H9 (cell line): ENCODE results near the gene TIMM8A. TPM values are rescaled to one million over a fixed set of nuclear protein-coding genes. Genes with fewer than 3 reads are reported as not detected.

ENCODE experiments used
- DNase-seq: peaks from one replicate; pipeline ENCODE4 v3.0.0-alpha.2; 2017
- H2AFZ ChIP-seq: one replicate; pipeline ENCODE4 v1.6.1; 2013; ENCODE audit warnings: mild to moderate bottlenecking, low read length, control low read depth, moderate library complexity
- H2AK5ac ChIP-seq: 2 replicates; pipeline ENCODE4 v1.6.1; 2013; ENCODE audit warnings: low read length, control low read depth, mixed read lengths; ENCODE audit not compliant: insufficient read length
- H2BK120ac ChIP-seq: one replicate; pipeline ENCODE4 v1.6.1; 2013; ENCODE audit warnings: low read depth, mild to moderate bottlenecking, low read length, control low read depth, inconsistent platforms; ENCODE audit not compliant: poor library complexity, severe bottlenecking
- H2BK12ac ChIP-seq: 2 replicates; pipeline ENCODE4 v1.6.1; 2013; ENCODE audit warnings: low read length, control low read depth, mixed read lengths, low read depth; ENCODE audit not compliant: insufficient read length
- H2BK15ac ChIP-seq: 2 replicates; pipeline ENCODE4 v1.6.1; 2013; ENCODE audit warnings: low read depth, low read length, control low read depth
- H2BK20ac ChIP-seq: one replicate; pipeline ENCODE4 v1.6.1; 2013; ENCODE audit warnings: low read depth, mild to moderate bottlenecking, low read length, control low read depth, inconsistent platforms; ENCODE audit not compliant: poor library complexity, severe bottlenecking
- H2BK5ac ChIP-seq: 2 replicates; pipeline ENCODE4 v1.6.1; 2013; ENCODE audit warnings: low read length, control low read depth, mixed read lengths; ENCODE audit not compliant: insufficient read length
- H3K14ac ChIP-seq: 2 replicates; pipeline ENCODE4 v1.6.1; 2013; ENCODE audit warnings: low read length, control low read depth; ENCODE audit not compliant: insufficient read depth
- H3K18ac ChIP-seq: 2 replicates; pipeline ENCODE4 v1.6.1; 2013; ENCODE audit warnings: low read depth, mild to moderate bottlenecking, mixed read lengths, low read length, control low read depth; ENCODE audit not compliant: insufficient read length
- H3K23ac ChIP-seq: 2 replicates; pipeline ENCODE4 v1.6.1; 2013; ENCODE audit warnings: low read length, control low read depth, mixed read lengths, low read depth; ENCODE audit not compliant: insufficient read length
- H3K23me2 ChIP-seq: 2 replicates; pipeline ENCODE4 v1.6.1; 2013; ENCODE audit warnings: low read depth, mild to moderate bottlenecking, mixed read lengths, low read length, control low read depth; ENCODE audit not compliant: insufficient read length, poor library complexity, severe bottlenecking
- H3K27ac ChIP-seq: 2 replicates; pipeline ENCODE4 v1.5.1; 2013; ENCODE audit warnings: low read length, control low read depth, mixed read lengths, low read depth; ENCODE audit not compliant: insufficient read length
- H3K27me3 ChIP-seq: 2 replicates; pipeline ENCODE4 v1.6.1; 2013; ENCODE audit warnings: low read length, control low read depth, inconsistent platforms; ENCODE audit not compliant: insufficient read depth
- H3K4ac ChIP-seq: 2 replicates; pipeline ENCODE4 v1.6.1; 2013; ENCODE audit warnings: low read depth, mild to moderate bottlenecking, control low read depth, inconsistent platforms, low read length, moderate library complexity
- H3K4me1 ChIP-seq: 2 replicates; pipeline ENCODE4 v1.6.1; 2013; ENCODE audit warnings: low read length, control low read depth, inconsistent platforms; ENCODE audit not compliant: insufficient read depth
- H3K4me2 ChIP-seq: 2 replicates; pipeline ENCODE4 v1.6.1; 2013; ENCODE audit warnings: low read length, control low read depth, mixed read lengths; ENCODE audit not compliant: insufficient read length, insufficient read depth
- H3K56ac ChIP-seq: 2 replicates; pipeline ENCODE4 v1.6.1; 2013; ENCODE audit warnings: low read depth, mild to moderate bottlenecking, mixed read lengths, low read length, control low read depth; ENCODE audit not compliant: insufficient read length
- H3K79me1 ChIP-seq: 2 replicates; pipeline ENCODE4 v1.6.1; 2013; ENCODE audit warnings: low read depth, mild to moderate bottlenecking, moderate library complexity, low read length, control low read depth, inconsistent platforms; ENCODE audit not compliant: insufficient read depth, poor library complexity, severe bottlenecking
- H3K79me2 ChIP-seq: 2 replicates; pipeline ENCODE4 v1.6.1; 2013; ENCODE audit warnings: low read length, control low read depth, inconsistent platforms; ENCODE audit not compliant: insufficient read depth
- H3K9ac ChIP-seq: 2 replicates; pipeline ENCODE4 v1.6.1; 2013; ENCODE audit warnings: low read length, control low read depth, mixed read lengths; ENCODE audit not compliant: insufficient read length; ENCODE audit errors: extremely low read depth
- H3K9me3 ChIP-seq: one replicate; pipeline ENCODE4 v1.6.1; 2013; ENCODE audit warnings: low read depth, low read length, inconsistent platforms; ENCODE audit not compliant: control insufficient read depth
- H3T11ph ChIP-seq: one replicate; pipeline ENCODE4 v1.6.1; 2013; ENCODE audit warnings: mild to moderate bottlenecking, low read length, control low read depth, inconsistent platforms
- H4K20me1 ChIP-seq: one replicate; pipeline ENCODE4 v1.6.1; 2013; ENCODE audit not compliant: control insufficient read depth, insufficient read length, insufficient read depth
- H4K5ac ChIP-seq: 2 replicates; pipeline ENCODE4 v1.6.1; 2013; ENCODE audit warnings: low read depth, mild to moderate bottlenecking, mixed read lengths, low read length, control low read depth; ENCODE audit not compliant: insufficient read length
- H4K8ac ChIP-seq: replicated peaks from 2 replicates; pipeline ENCODE4 v1.6.1; 2013; ENCODE audit warnings: low read length, control low read depth, mixed read lengths, low read depth; ENCODE audit not compliant: insufficient read length
- H4K91ac ChIP-seq: 2 replicates; pipeline ENCODE4 v1.6.1; 2013; ENCODE audit warnings: low read depth, mild to moderate bottlenecking, moderate library complexity, mixed read lengths, low read length, control low read depth; ENCODE audit not compliant: insufficient read length
- H3K27ac Mint-ChIP-seq, 3 experiments: 2 replicates in 2 of 3; 3 replicates in 1 of 3; pipeline ENCODE4 v1.8.0; 2020 to 2021; ENCODE audit warnings: mixed read lengths in 3 of 3, mild to moderate bottlenecking in 1 of 3, moderate library complexity in 1 of 3
- H3K27me3 Mint-ChIP-seq: 2 replicates; pipeline ENCODE4 v1.8.0; 2021; ENCODE audit warnings: low read depth, mild to moderate bottlenecking, moderate library complexity, mixed read lengths
- H3K36me3 Mint-ChIP-seq, 3 experiments: 2 replicates in 2 of 3; 3 replicates in 1 of 3; pipeline ENCODE4 v1.8.0; 2020 to 2021; ENCODE audit warnings: low read depth in 3 of 3, mixed read lengths in 3 of 3; ENCODE audit not compliant: insufficient read depth in 1 of 3
- H3K4me1 Mint-ChIP-seq, 2 experiments: 2 replicates each; pipeline ENCODE4 v1.8.0; 2020; ENCODE audit warnings: mixed read lengths in 2 of 2
- H3K4me3 Mint-ChIP-seq, 2 experiments: 2 replicates in 1 of 2; 3 replicates in 1 of 2; pipeline ENCODE4 v1.8.0; 2020 to 2021; ENCODE audit warnings: mild to moderate bottlenecking in 2 of 2, mixed read lengths in 2 of 2, moderate library complexity in 1 of 2
- H3K9me3 Mint-ChIP-seq, 2 experiments: 2 replicates in 1 of 2; 3 replicates in 1 of 2; pipeline ENCODE4 v1.8.0; 2020; ENCODE audit warnings: mild to moderate bottlenecking in 2 of 2, mixed read lengths in 2 of 2, moderate library complexity in 1 of 2
- WGBS: extraction: QIAGEN DNeasy Blood & Tissue Kit; methylation state at CpG from one replicate; pipeline ENCODE4 v1.1.7; 2013; ENCODE audit warnings: missing lambda C conversion rate, low lambda C conversion rate, mixed read lengths; ENCODE audit not compliant: insufficient read length; ENCODE audit errors: extremely low coverage; 5-methylcytosine and 5-hydroxymethylcytosine counted together
- total RNA-seq: library from RNA; stranded (reverse); gene quantifications from 2 replicates; pipeline ENCODE4 v1.2.1, GENCODE V29; 2021
- TF ChIP-seq, protein P1 (sequence below): fragments of 200-600 bp; sonication (generic); conservative IDR thresholded peaks from 3 replicates; pipeline ENCODE4 v1.8.0; 2021; ENCODE audit warnings: antibody characterized with exemption, mild to moderate bottlenecking

TIMM8A gene
- total RNA-seq, 1 experiment from 2014 or later: 40.2 TPM

DNA sequence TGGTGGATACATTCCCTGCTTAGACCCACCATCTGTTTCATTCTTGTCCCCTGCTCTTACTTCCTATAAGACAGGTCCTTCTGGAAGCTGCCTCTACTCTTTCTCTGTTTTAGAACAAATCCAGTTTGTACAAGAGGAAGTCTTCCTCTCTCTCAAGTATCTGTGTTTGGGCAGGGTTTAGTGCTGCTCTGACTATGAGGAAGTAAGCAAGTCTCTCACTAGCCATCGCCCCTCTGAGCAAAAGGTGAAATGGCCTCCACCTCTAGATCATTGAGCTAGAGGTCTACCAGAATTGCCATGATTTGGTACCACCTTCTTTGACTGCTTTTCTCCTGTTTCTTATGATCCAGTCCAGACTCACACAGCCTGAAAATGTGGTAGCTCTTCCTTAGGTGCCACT lies 29.0 kb upstream of the TIMM8A start:
- Histone ChIP-seq H3K27me3 (no peaks in the 10 kb centered on the region), H2BK120ac (no peak overlapping the region), H3K9me3 (peaks cover 29% of the 10 kb centered on the region), H3K79me1 (no peaks in the 10 kb centered on the region), H4K91ac (no peak overlapping the region), H2BK12ac (no peak overlapping the region), H4K20me1 (no peaks in the 10 kb centered on the region), H4K8ac (no peak overlapping the region), H3K56ac (no peak overlapping the region), H3K27ac (no peak overlapping the region), H3K23me2 (no peaks in the 10 kb centered on the region), H4K5ac (no peak overlapping the region), H2AFZ (no peak overlapping the region), H3K9ac (no peak overlapping the region), H3K4me1 (no peaks in the 10 kb centered on the region), H3K23ac (no peak overlapping the region), H3K4me2 (no peak overlapping the region), H3T11ph (no peak overlapping the region), H2BK15ac (no peak overlapping the region), H2BK20ac (no peak overlapping the region), H3K14ac (no peak overlapping the region), H3K79me2 (no peaks in the 10 kb centered on the region), H3K18ac (no peak overlapping the region), H2AK5ac (no peak overlapping the region), H2BK5ac (no peak overlapping the region), H3K4ac (no peak overlapping the region)
- no CpG with 5 or more reads among the region's 1 CpG for WGBS
- H3K36me3 Mint-ChIP-seq: peaks cover 0 to 2% (median 0%) of the 10 kb centered on the region in 3 experiments; a peak in 1 of 7 replicates
- peaks cover 0 to 3% of the 10 kb centered on the region in 2 experiments; a peak in 1 of 4 replicates for H3K4me1 Mint-ChIP-seq
- no peak overlapping the region for H3K27ac Mint-ChIP-seq
- TF ChIP-seq, protein P1, sequence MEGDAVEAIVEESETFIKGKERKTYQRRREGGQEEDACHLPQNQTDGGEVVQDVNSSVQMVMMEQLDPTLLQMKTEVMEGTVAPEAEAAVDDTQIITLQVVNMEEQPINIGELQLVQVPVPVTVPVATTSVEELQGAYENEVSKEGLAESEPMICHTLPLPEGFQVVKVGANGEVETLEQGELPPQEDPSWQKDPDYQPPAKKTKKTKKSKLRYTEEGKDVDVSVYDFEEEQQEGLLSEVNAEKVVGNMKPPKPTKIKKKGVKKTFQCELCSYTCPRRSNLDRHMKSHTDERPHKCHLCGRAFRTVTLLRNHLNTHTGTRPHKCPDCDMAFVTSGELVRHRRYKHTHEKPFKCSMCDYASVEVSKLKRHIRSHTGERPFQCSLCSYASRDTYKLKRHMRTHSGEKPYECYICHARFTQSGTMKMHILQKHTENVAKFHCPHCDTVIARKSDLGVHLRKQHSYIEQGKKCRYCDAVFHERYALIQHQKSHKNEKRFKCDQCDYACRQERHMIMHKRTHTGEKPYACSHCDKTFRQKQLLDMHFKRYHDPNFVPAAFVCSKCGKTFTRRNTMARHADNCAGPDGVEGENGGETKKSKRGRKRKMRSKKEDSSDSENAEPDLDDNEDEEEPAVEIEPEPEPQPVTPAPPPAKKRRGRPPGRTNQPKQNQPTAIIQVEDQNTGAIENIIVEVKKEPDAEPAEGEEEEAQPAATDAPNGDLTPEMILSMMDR: no peak
- no peak for DNase-seq
- peaks cover 9% of the 10 kb centered on the region for H3K27me3 Mint-ChIP-seq
- H3K4me3 Mint-ChIP-seq: no peak overlapping the region
- peaks cover 50 to 54% of the 10 kb centered on the region in 2 experiments for H3K9me3 Mint-ChIP-seq
